GM19452 (cell line): Measurements from ENCODE around the gene NECAB2.

ENCODE experiments used
- ATAC-seq: cut with Tn5 transposase; IDR thresholded peaks from one replicate; pipeline ENCODE4 v1.9.1; 2021; ENCODE audit not compliant: unreplicated experiment

The NECAB2 gene

DNA sequence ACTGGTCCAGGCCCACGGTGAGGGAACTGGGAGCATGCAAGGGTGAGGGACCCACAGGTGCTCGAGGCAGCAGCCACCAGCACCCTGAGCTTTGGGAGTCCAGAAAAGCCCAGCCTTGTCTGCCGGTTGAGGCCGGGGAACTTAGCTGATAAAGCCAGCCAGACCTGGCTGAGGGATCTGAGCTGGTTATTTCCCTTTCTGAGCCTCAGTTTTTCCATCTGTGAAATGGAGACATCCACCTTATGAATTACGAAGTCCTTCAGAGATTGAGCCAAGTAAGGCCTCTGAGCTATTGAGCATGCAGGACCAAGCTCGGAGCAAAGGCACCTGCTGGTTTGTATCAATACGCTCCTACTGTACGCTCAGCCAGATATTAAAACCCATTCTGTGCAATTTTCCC, 13.8 kb downstream of the NECAB2 start:
- ATAC-seq = no peak

DNA sequence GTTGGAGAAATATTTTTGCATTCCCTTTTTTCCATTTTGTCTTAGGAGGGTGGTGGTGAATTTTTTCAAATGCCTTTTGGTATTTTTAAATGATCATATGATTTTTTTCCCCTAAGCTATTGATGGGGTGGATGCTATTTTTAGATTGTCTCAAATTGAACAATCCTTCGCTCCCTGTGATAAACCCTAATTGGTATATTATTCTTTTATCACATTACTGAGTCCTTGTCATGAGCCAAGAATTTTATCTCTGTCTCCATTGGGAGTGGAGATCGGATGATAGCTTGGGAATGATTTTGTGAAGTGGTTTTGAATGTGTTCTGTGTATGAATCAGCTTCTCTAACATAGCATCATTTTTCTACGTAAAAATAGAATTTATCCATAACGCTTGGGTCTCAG, 15.4 kb downstream of the NECAB2 start:
- ATAC-seq = no peak

DNA sequence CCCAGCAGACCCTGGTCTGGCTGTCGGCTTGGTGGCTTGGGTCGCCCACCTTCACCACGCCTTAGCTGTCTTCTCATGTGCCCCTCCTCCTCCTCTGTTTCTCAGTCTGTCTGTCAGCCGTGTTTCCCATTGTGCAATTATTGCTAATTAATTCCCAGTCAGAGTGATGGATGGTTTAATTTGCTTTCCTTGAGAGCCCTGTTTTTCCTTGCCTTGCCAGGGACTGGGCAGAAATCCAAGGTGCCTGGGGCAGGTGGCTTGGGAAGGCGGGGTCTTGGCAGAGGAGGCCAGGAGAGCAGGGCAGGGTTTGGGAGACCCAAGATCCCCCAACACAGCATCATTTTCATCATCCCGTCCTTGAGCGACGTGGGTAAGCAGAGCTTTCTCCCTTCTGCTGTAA, 21.3 kb downstream of the NECAB2 start:
- ATAC-seq = no peak

DNA sequence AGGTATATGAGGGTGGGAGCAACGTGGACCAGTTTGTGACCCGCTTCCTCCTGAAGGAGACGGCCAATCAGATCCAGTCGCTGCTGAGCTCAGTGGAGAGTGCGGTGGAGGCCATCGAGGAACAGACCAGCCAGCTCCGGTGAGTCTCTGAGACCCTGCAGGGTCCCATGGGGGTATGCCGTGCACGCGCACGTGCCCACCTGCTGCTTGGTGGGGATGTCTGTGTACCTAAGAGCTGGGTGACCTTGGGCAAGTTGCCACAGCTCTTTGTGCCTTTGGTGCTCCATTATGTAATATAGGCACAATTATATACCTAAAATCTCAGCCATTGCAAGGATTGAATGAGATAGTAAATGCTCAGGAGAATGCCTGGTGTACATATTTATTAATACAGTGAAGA, 22.4 kb downstream of the NECAB2 start:
- no peak for ATAC-seq

DNA sequence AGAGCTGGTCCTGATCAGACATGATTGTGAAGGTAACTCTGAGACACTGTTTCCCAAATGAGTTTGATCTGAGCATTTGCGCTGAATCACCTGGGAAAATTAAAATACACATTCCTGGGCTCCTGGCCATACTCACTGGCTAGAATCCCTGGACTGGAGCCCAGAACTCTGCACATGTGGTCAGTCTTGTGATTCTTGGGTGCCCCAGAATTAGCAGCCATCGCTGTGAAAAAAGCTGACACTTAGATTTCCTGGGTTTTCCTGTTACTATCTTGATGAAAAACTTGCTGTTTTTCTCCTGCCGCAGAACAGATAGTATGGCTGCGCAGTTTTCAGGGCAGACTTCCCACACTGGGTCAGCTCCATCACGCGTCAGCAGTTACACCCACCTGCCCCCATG, 24.6 kb downstream of the NECAB2 start:
- no peak for ATAC-seq

DNA sequence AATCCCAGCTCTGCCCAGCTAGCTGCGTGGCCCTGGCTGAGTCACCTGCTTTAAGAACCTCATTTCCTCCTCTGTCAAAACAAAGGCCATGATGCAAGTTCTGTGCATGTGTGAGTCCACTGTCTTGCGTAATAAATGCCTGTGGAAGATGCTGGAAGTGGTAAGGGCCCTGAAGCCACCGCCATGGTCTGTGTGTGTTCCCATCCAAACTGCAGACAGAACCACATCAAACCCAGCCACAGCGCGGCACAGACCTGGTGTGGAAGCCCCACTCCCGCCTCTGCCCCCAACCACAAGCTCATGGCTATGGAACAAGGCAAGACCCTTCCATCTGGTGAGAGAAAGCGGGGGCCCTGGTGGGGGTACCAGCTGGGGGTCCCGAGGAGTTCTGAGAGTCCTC, 26.0 kb downstream of the NECAB2 start:
- ATAC-seq = no peak

DNA sequence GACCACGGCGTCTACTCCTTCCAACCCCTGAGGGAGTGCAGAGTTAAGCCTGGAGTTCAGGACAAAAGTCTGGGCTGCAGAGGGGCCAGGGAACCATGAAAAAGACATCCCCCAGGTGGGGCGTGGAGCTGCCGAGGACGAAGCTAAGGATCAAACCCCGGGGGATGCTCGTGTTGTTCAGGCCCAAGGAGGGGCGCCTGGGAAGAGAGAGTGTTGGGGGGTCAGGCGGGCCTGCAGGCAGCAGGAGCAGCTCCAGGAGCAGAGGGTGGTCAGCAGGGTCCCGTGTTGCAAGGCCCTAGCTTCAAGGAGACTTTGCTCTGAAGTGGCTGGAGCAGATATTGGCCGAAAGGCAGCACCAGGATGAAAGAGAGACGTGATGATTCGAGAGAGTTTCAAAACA, 26.7 kb downstream of the NECAB2 start:
- no peak for ATAC-seq

DNA sequence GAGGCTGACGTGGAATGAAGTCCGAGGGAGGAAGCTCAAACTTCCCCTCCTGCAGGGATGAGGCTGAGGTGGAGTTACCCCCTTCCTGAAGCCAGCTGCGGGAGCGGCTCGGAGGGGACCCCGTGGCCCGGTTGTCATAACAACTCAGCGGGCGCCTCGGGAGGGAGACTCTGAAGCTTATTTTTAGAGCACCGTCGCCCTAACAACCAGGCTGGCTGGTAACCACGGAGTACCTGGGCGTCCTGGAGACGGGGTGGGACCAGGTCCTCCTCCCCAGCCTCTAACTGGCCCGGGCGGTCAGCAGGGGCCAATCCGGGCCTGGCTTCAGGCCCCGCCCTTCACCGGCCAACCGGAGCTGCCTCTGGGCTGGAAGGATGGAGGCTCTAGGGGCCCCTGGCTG, 27.7 kb downstream of the NECAB2 start:
- no peak for ATAC-seq

DNA sequence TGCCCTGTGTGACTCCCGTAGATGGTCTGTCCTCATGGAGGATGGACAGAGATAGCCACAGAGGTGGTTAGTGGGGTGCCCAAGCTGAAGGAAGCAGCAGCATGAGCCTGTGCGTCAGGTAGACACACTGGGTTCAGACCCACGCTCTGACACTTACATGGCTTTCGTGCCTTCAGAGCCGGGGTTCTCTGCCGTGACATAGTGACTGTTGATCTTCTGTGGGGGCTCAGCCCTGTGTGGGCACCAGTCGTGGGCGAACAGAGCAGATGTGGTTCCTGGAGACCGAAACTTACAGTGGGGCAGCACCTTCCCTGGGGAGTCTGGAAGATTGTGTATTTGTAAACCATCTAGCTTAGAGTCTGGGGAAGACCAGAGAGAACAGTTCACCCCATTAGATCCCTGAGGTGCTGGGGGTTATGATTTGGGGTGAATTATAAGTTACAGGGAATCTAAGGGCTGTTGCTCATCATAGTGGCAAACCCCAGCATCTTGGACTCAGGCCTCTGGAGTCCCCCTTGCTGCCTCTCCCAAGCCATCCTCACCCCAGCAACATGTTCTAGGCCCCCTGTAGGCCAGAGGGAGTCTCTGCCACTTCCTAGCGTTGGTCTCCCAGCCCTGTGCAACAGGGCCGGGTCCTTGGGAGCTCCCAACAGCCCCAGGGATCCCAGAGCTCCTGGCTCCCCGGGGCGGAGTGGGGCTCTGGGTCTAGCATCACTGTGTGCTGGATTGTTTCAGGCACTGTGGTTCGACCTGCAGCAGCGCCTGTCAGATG, 28.6 kb downstream of the NECAB2 start:
- ATAC-seq = no peak

DNA sequence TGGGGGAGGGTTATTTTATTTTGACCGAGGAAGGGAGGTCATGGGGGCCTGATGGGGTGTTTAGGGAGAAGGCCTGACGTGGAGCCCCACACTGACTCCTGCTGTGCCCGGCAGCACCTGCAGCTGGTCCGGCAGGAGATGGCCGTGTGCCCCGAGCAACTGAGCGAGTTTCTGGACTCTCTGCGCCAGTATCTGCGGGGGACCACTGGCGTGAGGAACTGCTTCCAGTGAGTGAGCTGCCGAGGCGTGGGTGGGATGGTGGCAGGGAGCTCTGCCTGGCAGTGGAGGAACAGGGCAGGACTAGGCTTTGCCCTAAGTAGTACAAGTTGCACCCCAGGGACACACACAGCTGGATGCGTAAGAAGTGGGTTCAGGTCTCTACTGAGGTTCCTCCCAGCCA, 30.0 kb downstream of the NECAB2 start:
- ATAC-seq = no peak

DNA sequence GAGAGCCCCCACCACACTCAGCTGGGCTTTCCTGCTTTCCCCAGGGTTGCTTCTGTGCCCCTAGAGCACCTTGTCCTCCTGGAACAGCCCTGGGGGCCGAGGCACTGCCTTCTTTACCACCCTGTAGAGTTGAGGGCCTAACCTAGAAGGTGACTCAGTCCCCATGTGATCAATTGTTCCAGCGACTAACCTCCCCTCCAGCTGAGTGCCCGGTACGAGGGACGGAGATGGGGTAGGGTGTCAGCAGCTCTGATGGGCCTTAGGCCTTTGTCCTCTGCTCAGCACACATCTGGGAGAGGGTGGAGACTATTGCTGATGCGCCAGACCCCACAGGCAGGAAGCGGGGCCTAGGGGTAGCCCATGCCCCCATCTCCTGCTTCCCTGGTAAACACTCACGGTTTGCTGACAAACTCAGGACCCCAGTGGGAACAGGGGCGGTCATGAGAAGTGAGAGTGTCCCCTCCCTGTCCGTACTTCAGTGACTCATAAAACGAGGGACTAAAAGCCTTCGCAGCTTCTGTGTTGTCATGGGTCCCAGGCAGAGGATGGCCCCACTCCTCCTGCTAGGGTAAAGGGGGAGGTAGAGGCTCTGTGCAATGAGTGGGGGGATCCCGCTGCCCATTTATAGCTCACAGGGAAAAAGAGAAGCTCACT, 33.1 kb downstream of the NECAB2 start:
- no peak for ATAC-seq

DNA sequence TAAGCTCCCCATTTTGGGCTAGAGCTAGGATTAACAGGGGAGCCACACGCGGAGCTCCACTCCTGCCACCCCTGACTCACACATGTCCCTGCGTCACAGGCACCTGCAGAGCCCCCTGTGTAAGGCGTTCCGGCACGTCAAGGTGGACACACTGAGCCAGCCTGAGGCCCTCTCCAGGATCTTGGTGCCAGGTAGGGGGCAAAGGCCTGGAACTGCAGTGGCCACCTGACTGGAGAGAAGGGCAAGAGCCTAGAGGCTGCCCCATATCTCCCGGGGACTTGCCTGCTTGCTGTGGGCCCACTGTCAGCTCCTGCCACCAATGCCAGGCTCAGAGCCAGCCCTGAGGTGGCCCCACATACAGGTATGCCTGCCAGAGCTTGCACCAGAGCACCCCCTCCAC, 33.7 kb downstream of the NECAB2 start:
- ATAC-seq = no peak

DNA sequence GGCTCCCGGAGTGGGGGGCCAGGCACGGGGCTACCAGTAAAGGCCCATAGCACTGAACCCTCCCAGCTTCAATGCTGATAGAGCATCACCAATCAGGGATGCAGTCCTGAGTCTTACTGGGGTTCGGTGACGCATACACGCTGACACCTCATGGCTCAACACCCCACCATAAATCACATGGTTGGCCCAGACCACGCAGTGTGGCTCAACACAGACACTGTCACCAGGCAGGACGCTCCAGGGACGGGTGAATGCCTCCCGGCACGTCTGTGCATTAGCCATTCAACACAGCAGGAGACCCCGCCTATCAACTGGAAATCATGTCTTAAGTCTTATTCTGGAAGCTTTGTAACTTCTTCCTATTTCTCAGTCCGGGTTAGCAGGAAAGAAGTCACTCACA, 35.0 kb downstream of the NECAB2 start:
- no peak for ATAC-seq

DNA sequence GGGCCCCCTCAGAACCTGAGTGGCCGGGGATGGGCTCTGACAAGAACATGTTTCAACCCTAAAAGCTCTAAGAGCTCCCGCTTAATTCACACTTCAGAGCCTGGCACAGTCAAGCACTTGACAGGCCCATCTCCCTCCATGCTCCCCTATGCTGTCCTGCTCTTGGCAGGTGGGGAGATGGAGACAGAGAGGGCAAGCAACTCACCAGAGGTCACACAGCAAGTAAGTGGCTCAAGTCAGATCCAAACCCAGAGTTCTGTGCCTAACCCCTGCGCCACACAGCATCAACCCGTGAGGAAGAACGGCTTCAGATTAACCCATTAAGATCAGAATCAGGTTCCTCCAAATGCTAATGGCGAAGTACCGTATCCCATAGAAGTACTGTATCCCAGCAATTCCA, 36.4 kb downstream of the NECAB2 start:
- no peak for ATAC-seq

DNA sequence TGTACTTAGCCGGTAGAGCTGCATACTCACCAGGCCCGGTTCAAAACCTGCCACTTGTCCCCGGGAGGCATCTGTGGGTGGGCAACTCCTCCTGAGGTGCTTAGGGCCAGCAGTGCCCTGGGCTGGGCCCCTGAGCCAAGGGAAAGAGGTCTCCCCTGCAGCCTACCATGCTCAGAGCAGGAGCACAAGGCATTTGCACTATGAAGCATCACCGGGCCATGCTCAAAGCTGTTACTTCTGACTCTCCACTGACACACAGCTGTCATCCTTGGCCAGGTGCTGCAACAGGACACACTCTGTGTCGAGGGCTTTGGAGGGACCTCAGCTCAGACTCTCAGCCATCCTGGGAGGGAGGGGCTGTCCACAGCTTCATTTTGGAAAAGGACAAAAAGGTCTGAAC, 37.3 kb downstream of the NECAB2 start:
- ATAC-seq = no peak

DNA sequence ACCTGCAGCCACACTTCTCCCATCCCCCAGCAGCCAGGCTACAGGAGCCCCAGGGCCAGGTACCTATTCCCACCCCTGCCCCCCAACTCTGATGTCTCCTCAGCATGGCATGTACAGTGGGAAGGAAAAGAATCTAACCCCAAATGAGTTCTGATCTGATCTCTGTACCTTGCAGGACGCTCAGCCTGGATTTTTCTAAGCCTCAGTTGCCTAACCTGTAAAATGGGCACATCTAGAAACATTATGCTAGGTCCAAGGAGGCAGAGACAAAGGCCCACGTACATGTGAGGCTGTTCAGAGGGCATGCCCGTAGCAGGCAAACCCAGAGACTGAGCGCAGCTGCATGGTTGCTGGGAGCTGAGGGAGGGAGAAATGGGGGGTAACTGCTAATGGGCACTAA, 39.5 kb downstream of the NECAB2 start:
- no peak for ATAC-seq

DNA sequence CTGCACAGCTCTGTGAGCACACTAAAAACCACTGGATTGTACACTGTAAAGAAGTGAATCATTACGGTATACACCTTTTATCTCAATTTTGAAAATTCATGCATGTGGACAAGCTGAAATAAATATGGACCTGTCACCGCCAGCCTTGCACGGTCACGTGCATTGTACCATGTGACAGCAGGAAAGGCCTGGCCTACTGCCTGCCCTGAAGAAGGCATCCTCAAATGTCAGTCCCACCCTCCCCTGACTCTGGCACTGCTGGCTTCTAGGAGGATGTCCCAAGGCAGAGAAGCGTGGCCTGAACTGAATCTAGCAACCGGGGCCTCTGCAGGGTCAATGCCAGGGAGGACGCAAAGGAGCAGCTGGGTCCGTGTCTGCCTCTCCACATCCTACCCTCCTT, 39.9 kb downstream of the NECAB2 start:
- no peak for ATAC-seq

DNA sequence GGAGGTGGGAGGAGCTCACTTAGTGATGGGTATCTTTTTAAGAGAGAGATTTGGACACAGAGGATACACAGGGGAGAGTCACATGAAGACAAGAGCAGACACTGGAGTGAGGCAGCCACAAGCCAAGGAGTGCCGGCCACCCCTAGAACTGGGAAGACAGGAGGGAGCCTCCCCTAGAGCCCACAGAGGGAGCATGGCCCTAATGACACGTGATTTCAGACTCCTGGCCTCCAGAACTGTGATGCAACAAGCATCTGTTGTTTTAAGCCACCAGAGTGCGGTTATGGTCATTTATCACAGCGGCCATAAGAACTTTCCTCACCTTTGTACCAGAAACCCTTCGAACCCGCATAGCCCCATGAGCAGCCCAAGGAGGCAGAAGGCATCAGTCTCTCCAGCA, 41.2 kb downstream of the NECAB2 start:
- ATAC-seq = no peak

DNA sequence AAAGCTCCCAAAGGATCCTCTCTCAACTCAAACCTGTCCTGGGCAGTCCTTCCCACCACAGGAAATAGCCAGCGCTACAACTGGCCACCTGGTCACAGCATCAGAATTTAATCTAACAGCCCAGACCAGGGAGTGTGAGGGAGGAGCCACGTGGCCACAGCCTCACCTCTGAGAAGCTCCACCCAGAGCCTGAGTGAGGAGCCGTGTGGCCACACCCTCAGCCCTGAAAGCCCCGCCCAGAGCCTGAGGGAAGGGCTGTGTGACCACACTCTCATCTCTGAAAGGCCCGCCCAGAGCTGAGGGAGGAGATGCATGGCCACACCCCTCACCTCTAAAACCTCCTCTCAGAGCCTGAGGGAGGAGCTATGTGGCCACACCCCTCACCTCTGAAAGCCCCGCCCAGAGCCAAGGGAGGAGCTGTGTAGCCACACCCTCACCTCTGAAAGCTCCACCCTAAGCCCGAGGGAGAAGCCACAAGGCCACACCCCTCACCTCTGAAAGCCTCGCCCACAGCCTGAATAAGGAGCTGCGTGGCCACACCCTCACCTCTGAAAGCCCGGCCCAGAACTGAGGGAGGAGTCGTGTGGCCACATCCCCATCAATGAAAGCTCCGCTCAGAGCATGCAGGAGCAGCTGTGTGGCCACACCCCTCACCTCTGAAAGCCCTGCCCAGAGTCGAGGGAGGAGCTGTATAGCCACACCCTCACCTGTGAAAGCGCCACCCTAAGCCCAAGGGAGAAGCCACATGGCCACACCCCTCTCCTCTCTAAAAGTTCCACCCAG, 45.9 kb downstream of the NECAB2 start:
- no peak for ATAC-seq

DNA sequence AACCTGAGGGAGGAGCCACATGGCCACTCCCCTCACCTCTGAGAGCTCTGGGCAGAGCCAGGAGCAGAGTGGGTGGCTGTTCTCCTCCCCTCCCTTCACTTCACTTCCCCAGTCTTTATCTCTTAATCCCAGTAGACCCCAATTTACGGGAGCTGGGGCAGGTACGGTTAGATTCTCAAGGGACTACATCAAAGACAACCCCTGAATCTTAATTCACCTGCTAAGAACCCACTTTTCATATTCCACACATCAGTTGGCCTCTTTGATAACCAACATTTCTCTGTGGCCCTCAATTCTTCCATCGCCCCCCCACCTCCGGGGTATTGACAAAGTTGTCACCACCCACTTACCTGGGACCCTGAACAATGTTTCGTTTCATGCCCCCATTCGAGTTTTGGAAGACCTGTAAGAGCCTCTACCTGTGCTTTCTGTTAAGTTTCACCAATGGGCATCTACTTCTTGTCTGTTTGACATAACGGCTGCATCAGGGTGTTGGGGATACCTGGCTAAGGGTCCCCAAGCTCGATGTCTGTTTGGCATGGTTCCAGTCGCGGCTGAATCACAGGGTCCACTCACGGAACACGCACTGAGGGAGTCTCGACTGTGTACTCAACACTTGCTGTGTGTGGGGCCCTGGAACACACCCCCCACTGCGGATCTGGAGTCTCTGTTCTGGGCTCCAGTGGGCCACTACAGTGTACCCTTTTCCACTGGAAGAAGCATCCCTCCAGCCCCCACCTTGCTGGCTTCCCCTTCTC, 46.7 kb downstream of the NECAB2 start:
- ATAC-seq = no peak

DNA sequence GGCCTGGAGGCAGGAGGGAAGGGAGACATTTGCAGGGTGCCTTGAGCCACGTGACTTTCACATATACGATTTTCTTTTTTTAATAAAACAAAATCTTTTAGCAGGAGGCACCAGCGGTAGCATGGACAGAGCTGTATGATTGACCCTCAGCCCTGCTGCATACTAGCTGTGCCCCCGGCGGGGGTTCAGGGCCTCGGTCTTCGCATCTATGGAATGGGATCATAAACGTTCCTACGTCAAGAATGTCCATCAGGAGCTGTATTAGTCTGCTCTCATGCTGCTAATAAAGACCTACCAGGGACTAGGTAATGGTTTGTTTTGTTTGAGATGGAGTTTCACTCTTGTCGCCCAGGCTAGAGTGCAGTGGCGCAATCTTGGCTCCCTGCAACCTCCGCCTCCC, 47.4 kb downstream of the NECAB2 start:
- no peak for ATAC-seq
